HG03565 (cell line): Measurements from ENCODE around the gene CTNS.

Experiments used
- ATAC-seq: cut with Tn5 transposase; IDR thresholded peaks from one replicate; pipeline ENCODE4 v1.9.1; 2021; ENCODE audit warnings: mild to moderate bottlenecking, moderate library complexity; ENCODE audit not compliant: unreplicated experiment

The CTNS gene

DNA sequence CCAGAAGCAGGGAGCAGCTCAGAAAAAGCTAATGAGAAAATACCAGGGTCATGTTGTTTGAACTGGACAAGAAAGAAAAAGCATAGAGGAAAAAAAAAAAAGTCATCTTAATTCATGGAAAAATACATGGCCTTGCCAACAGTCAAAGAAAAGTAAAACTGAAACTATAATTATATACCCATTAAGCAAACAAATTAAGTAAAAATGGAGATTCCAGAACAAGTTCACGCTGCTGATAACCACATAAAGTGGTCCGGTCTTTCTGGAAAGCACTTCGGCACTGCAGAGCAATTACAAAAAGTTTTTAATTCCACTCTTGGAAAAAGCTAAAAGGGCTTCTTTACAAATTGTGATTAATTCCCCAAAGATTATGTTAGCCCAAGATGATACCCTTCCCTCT, 71.8 kb downstream of the CTNS start:
- no peak for ATAC-seq

DNA sequence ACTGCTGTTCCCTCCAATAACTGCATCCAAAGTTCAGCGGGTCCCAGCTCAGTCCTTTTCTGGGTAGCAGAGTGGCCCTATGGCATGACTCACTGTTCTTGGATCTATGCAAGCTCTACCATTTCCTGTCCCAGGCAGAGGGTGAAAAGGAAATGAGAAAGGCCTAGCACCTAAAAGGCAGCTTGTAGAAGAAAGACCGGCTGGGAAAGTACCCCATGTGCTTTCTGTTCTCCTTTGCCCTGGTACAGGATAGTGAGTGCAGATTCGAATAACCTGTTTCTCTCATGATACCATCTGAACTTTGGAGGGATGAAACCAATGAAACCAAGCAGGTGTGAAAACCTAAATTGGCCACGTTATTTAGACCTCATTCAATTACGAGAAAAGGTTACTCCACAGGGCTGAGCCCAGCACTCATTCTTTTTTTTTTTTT, 74.4 kb downstream of the CTNS start:
- ATAC-seq = peak; percentile 94
